A549 (cell line): ENCODE data around the gene RBL2. TPM values are rescaled to one million over a fixed set of nuclear protein-coding genes. Genes with fewer than 3 reads are reported as not detected.

Experiments
- ATAC-seq, 2 experiments: fragments of 200-7000 bp in 1 of 2; fragments of >200 bp in 1 of 2; cut with Nextera tagmentation in 1 of 2; cut with Tn5 transposase in 1 of 2; 3 replicates each; pipeline versions ENCODE4 v1.8.0 to v1.9.1; 2018 to 2020; ENCODE audit warnings: mild to moderate bottlenecking in 1 of 2, moderate library complexity in 1 of 2
- CTCF ChIA-PET: fragments of 300-600 bp; sonication (Branson Sonifier 250); formaldehyde crosslinking; extraction: SDS; loops from one replicate; lab custom pipeline; 2021; ENCODE audit warnings: antibody characterized with exemption, inconsistent platforms; lab: Yijun Ruan, JAX
- POLR2A ChIA-PET: fragments of 350-600 bp; formaldehyde crosslinking; extraction: SDS; loops from one replicate; lab custom pipeline; 2021; ENCODE audit warnings: antibody characterized with exemption, inconsistent platforms; lab: Yijun Ruan, JAX
- DNase-seq, 2 experiments: peaks; one replicate each; pipeline versions ENCODE4 v3.0.0 to v3.0.0-alpha.2; 2011 to 2016; ENCODE audit warnings: low read depth in 1 of 2, low spot score in 1 of 2
- FAIRE-seq: peaks from 2 replicates; lab custom pipeline; 2011; peaks lifted over from hg19 to GRCh38; lab: Jason Lieb, UNC
- H3K27ac ChIP-seq, 2 experiments: fragments of >200 bp; sonication (Bioruptor Twin); formaldehyde crosslinking; 3 replicates each; pipeline ENCODE4 v1.5.1; 2016 to 2017
- H3K4me1 ChIP-seq: fragments of >200 bp; sonication (Bioruptor Twin); formaldehyde crosslinking; 3 replicates; pipeline ENCODE4 v1.6.1; 2016
- H3K4me2 ChIP-seq: fragments of >200 bp; sonication (Bioruptor Twin); formaldehyde crosslinking; 3 replicates; pipeline ENCODE4 v1.6.1; 2016
- H3K4me3 ChIP-seq: fragments of >200 bp; sonication (Bioruptor Twin); formaldehyde crosslinking; 3 replicates; pipeline ENCODE4 v1.5.1; 2016
- H3K9me3 ChIP-seq: fragments of >200 bp; sonication (Bioruptor Twin); formaldehyde crosslinking; 3 replicates; pipeline ENCODE4 v1.6.1; 2016
- BHLHE40 ChIP-seq: IDR thresholded peaks from 2 replicates; pipeline ENCODE4 v1.6.1; 2012; ENCODE audit warnings: low read depth, low read length, inconsistent platforms
- CBX2 ChIP-seq: fragments of 200-600 bp; sonication (generic); IDR thresholded peaks from 2 replicates; pipeline ENCODE4 v1.6.1; 2016; ENCODE audit warnings: low read depth, mild to moderate bottlenecking, borderline replicate concordance
- CBX8 ChIP-seq: fragments of 200-600 bp; sonication (generic); IDR thresholded peaks from 2 replicates; pipeline ENCODE4 v1.6.1; 2016
- CEBPB ChIP-seq, 2 experiments: fragments of >200 bp in 1 of 2; sonication (Bioruptor Twin) in 1 of 2; formaldehyde crosslinking in 1 of 2; IDR thresholded peaks; 2 replicates each; pipeline ENCODE4 v1.6.1; 2012 to 2016
- CHD2 ChIP-seq: fragments of 150-350 bp; IDR thresholded peaks from 2 replicates; pipeline ENCODE4 v1.6.1; 2014; ENCODE audit warnings: low read length; ENCODE audit not compliant: partially characterized antibody
- CHD4 ChIP-seq: fragments of 200-600 bp; sonication (generic); IDR thresholded peaks from 2 replicates; pipeline ENCODE4 v1.6.1; 2016; ENCODE audit warnings: antibody characterized with exemption, mild to moderate bottlenecking, borderline replicate concordance
- EHMT2 ChIP-seq: fragments of 200-600 bp; sonication (generic); IDR thresholded peaks from 2 replicates; pipeline ENCODE4 v1.6.1; 2016; ENCODE audit warnings: antibody characterized with exemption, low read depth, mild to moderate bottlenecking, moderate library complexity
- EP300 ChIP-seq, 2 experiments: fragments of >200 bp; sonication (Bioruptor Twin); formaldehyde crosslinking; IDR thresholded peaks; 2 replicates in 1 of 2; 3 replicates in 1 of 2; pipeline ENCODE4 v1.6.1; 2016 to 2017
- FOXS1 ChIP-seq: fragments of 250-450 bp; sonication (Bioruptor Pico); IDR thresholded peaks from 2 replicates; pipeline ENCODE4 v1.5.0; 2020; ENCODE audit warnings: mild to moderate bottlenecking, moderate library complexity
- GATA3 ChIP-seq: IDR thresholded peaks from 2 replicates; pipeline ENCODE4 v1.6.1; 2012; ENCODE audit warnings: borderline replicate concordance
- HOXB5 ChIP-seq: fragments of 250-450 bp; sonication (Bioruptor Pico); IDR thresholded peaks from 2 replicates; pipeline ENCODE4 v1.5.0; 2020; ENCODE audit warnings: mild to moderate bottlenecking, moderate library complexity
- MAFK ChIP-seq: fragments of 450-650 bp; IDR thresholded peaks from 2 replicates; pipeline ENCODE4 v1.6.1; 2014; ENCODE audit not compliant: partially characterized antibody
- MAZ ChIP-seq: fragments of 150-350 bp; IDR thresholded peaks from 2 replicates; pipeline ENCODE4 v1.6.1; 2014; ENCODE audit warnings: antibody characterized with exemption, low read depth, low read length, borderline replicate concordance
- MYC ChIP-seq: IDR thresholded peaks from 2 replicates; pipeline ENCODE4 v1.6.1; 2012; ENCODE audit warnings: mild to moderate bottlenecking, inconsistent platforms, low read length, improper control_type of control experiment, borderline replicate concordance
- NFE2L2 ChIP-seq: fragments of 150-350 bp; conservative IDR thresholded peaks from 2 replicates; pipeline ENCODE4 v1.6.1; 2014; ENCODE audit warnings: low read length
- NPAS2 ChIP-seq: fragments of 250-450 bp; sonication (Bioruptor Pico); IDR thresholded peaks from 2 replicates; pipeline ENCODE4 v1.8.0; 2022; ENCODE audit warnings: mild to moderate bottlenecking, moderate library complexity, borderline replicate concordance
- NR3C1 ChIP-seq: fragments of >200 bp; sonication (Bioruptor Twin); formaldehyde crosslinking; IDR thresholded peaks from 3 replicates; pipeline ENCODE4 v1.6.1; 2017
- POLR2A ChIP-seq: IDR thresholded peaks from 2 replicates; pipeline ENCODE4 v1.6.1; 2012; ENCODE audit warnings: mild to moderate bottlenecking, low read length
- RAD21 ChIP-seq, 2 experiments: fragments of >200 bp in 1 of 2; sonication (Bioruptor Twin) in 1 of 2; formaldehyde crosslinking in 1 of 2; IDR thresholded peaks in 1 of 2; conservative IDR thresholded peaks in 1 of 2; 2 replicates in 1 of 2; 3 replicates in 1 of 2; pipeline ENCODE4 v1.6.1; 2012 to 2018; ENCODE audit warnings: inconsistent platforms in 1 of 2
- RARB ChIP-seq: fragments of 250-450 bp; sonication (Bioruptor Pico); IDR thresholded peaks from 2 replicates; pipeline ENCODE4 v1.8.0; 2021; ENCODE audit warnings: mild to moderate bottlenecking, moderate library complexity
- RCOR1 ChIP-seq: fragments of 150-350 bp; IDR thresholded peaks from 2 replicates; pipeline ENCODE4 v1.6.1; 2014; ENCODE audit warnings: antibody characterized with exemption, low read length, low read depth
- SMC3 ChIP-seq: fragments of >200 bp; sonication (Bioruptor Twin); formaldehyde crosslinking; IDR thresholded peaks from 3 replicates; pipeline ENCODE4 v1.6.1; 2018; ENCODE audit warnings: inconsistent platforms
- TFCP2L1 ChIP-seq: fragments of 250-450 bp; sonication (Bioruptor Pico); IDR thresholded peaks from 2 replicates; pipeline ENCODE4 v1.5.0; 2021; ENCODE audit warnings: mild to moderate bottlenecking
- ZFP36 ChIP-seq: fragments of 450-650 bp; IDR thresholded peaks from 2 replicates; pipeline ENCODE4 v1.6.1; 2014; ENCODE audit warnings: borderline replicate concordance; ENCODE audit not compliant: partially characterized antibody
- ZSCAN20 ChIP-seq: fragments of 250-450 bp; sonication (Bioruptor Pico); IDR thresholded peaks from 2 replicates; pipeline ENCODE4 v1.8.0; 2022; ENCODE audit warnings: mild to moderate bottlenecking, moderate library complexity
- WGBS: methylation state at CpG from one replicate; pipeline ENCODE4 v1.1.6; 2017; ENCODE audit errors: missing lambda C conversion rate; 5-methylcytosine and 5-hydroxymethylcytosine counted together
- polyA plus RNA-seq, 4 experiments: library from polyadenylated mRNA; depleted of rRNA in 3 of 4; stranded (reverse); fragments of >200 nt; fragmentation: RNase III in 1 of 4; extraction: RNeasy Plus Mini Kit Qiagen cat#74134 plus additional on column Dnase treatment in 1 of 4; gene quantifications; 2 replicates in 3 of 4; 3 replicates in 1 of 4; pipeline ENCODE4 v1.2.3, GENCODE V29; 2011 to 2017
- TF ChIP-seq, protein P1 (sequence below): IDR thresholded peaks from 2 replicates; pipeline ENCODE4 v1.6.1; 2012
- TF ChIP-seq, protein P2 (sequence below): fragments of >200 bp; sonication (Bioruptor Twin); formaldehyde crosslinking; IDR thresholded peaks from 3 replicates; pipeline ENCODE4 v1.6.1; 2016
- TF ChIP-seq, protein P3 (sequence below): fragments of 450-650 bp; IDR thresholded peaks from 2 replicates; pipeline ENCODE4 v1.6.1; 2014; ENCODE audit warnings: antibody characterized with exemption
- TF ChIP-seq, protein P4 (sequence below): IDR thresholded peaks from 2 replicates; pipeline ENCODE4 v1.6.1; 2012
- TF ChIP-seq, protein P5 (sequence below): fragments of >200 bp; sonication (Bioruptor Twin); formaldehyde crosslinking; IDR thresholded peaks from 3 replicates; pipeline ENCODE4 v1.5.1; 2016
- TF ChIP-seq, protein P6 (sequence below): fragments of >200 bp; sonication (Bioruptor Twin); formaldehyde crosslinking; IDR thresholded peaks from 2 replicates; pipeline ENCODE4 v1.6.1; 2016
- TF ChIP-seq, protein P7 (sequence below): fragments of 200-600 bp; sonication (generic); IDR thresholded peaks from 2 replicates; pipeline ENCODE4 v1.6.1; 2016; ENCODE audit warnings: antibody characterized with exemption, mild to moderate bottlenecking, moderate library complexity

The RBL2 gene
- polyA plus RNA-seq, 2 of the 4 experiments (the other 2 are of a cell fraction) = 17.2 to 45.0 TPM

DNA sequence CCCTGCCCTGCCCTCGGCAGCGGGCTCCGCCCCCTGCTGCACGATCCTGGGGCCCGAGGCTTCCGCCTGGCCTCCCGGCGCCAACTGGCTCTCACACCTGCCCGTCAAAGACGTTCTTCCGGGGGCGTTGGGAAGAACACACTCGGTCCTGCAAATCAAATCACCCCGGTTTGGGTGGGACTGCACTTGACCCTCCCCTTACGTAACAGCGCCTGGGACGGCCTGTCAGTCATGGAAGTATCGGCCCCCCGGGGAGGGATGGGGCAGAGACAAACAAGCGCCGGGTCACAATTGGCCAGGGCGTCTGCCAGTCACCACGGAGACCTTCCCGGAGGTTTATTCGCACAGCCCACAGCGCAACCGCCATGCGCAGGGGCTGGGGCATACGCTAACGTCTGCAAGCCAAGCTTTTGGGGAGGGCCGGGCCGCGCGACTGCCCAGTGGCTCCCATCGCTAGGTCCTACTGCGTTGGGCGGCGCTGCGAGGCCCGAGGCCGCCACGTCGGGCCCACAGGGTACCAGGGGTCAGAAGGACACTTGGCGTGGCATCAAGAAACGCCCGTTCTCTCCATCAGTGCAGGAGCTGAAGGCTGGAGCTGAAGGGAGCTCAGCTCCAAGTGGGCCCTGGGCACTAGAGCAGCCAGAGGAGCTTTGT is 69.1 kb downstream of the RBL2 start:
- FAIRE-seq (peak; percentile 83), ATAC-seq (peak; percentile 91 to 97), DNase-seq (peak; percentile 95 to 100)
- peak overlapping the region; percentile 91 for H3K4me2 ChIP-seq
- peaks cover 19% of the 10 kb centered on the region for H3K4me1 ChIP-seq
- H3K9me3 ChIP-seq = no peaks in the 10 kb centered on the region
- peak overlapping the region; percentile 93 to 96 for H3K27ac ChIP-seq
- under 1% methylated on average over 26 of the region's 46 CpGs for WGBS
- ChIA-PET CTCF (interaction anchor here (0.9 to 1.2 kb wide), 3 partner anchors 10 to 20 kb away, joined by 3 to 4 read pairs (median 3); no protein-coding TSS in a partner anchor), POLR2A (interaction anchor here (0.6 to 1.5 kb wide), 5 partner anchors 13 to 1427 kb away, joined by 3 read pairs; partner anchors contain the start of gene IRX5)
- peak overlapping the region; percentile 86 for H3K4me3 ChIP-seq
- TF ChIP-seq POLR2A = peak; percentile 93
- no peak for TF ChIP-seq MAFK
- TF ChIP-seq, protein P1, sequence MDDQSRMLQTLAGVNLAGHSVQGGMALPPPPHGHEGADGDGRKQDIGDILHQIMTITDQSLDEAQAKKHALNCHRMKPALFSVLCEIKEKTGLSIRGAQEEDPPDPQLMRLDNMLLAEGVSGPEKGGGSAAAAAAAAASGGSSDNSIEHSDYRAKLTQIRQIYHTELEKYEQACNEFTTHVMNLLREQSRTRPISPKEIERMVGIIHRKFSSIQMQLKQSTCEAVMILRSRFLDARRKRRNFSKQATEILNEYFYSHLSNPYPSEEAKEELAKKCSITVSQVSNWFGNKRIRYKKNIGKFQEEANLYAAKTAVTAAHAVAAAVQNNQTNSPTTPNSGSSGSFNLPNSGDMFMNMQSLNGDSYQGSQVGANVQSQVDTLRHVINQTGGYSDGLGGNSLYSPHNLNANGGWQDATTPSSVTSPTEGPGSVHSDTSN = peak; percentile 97
- peak; percentile 49; the same call in 1 of the 2 replicates for TF ChIP-seq MAZ
- TF ChIP-seq CEBPB (IDR thresholded peaks at IDR 0.05) = peak; percentile 24 to 88; a peak in 3 of 4 replicates
- TF ChIP-seq CHD2 = no peak
- TF ChIP-seq RAD21 (conservative IDR thresholded peaks at IDR 0.05 in 1 of 2, IDR thresholded peaks at IDR 0.05 in 1 of 2) = no peak
- no peak for TF ChIP-seq EHMT2
- TF ChIP-seq EP300 (IDR thresholded peaks at IDR 0.05) = no peak
- no peak for TF ChIP-seq NPAS2 (CRISPR knock-in tag)
- TF ChIP-seq MYC = no peak; the same call in 1 of the 2 replicates
- TF ChIP-seq HOXB5 (CRISPR knock-in tag) = no peak
- TF ChIP-seq NFE2L2 = no peak
- TF ChIP-seq, protein P2, sequence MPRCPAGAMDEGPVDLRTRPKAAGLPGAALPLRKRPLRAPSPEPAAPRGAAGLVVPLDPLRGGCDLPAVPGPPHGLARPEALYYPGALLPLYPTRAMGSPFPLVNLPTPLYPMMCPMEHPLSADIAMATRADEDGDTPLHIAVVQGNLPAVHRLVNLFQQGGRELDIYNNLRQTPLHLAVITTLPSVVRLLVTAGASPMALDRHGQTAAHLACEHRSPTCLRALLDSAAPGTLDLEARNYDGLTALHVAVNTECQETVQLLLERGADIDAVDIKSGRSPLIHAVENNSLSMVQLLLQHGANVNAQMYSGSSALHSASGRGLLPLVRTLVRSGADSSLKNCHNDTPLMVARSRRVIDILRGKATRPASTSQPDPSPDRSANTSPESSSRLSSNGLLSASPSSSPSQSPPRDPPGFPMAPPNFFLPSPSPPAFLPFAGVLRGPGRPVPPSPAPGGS = 0 out of 3 replicates have a peak, but pooled peaks have one; percentile 36
- TF ChIP-seq, protein P3, sequence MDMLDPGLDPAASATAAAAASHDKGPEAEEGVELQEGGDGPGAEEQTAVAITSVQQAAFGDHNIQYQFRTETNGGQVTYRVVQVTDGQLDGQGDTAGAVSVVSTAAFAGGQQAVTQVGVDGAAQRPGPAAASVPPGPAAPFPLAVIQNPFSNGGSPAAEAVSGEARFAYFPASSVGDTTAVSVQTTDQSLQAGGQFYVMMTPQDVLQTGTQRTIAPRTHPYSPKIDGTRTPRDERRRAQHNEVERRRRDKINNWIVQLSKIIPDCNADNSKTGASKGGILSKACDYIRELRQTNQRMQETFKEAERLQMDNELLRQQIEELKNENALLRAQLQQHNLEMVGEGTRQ = no peak
- TF ChIP-seq SMC3 = no peak
- TF ChIP-seq FOXS1 (CRISPR knock-in tag) = no peak
- TF ChIP-seq, protein P4, sequence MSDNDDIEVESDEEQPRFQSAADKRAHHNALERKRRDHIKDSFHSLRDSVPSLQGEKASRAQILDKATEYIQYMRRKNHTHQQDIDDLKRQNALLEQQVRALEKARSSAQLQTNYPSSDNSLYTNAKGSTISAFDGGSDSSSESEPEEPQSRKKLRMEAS = peak; percentile 82
- TF ChIP-seq NR3C1 = no peak
- no peak for TF ChIP-seq BHLHE40
- no peak for TF ChIP-seq CBX2
- no peak for TF ChIP-seq ZFP36
- TF ChIP-seq, protein P5, sequence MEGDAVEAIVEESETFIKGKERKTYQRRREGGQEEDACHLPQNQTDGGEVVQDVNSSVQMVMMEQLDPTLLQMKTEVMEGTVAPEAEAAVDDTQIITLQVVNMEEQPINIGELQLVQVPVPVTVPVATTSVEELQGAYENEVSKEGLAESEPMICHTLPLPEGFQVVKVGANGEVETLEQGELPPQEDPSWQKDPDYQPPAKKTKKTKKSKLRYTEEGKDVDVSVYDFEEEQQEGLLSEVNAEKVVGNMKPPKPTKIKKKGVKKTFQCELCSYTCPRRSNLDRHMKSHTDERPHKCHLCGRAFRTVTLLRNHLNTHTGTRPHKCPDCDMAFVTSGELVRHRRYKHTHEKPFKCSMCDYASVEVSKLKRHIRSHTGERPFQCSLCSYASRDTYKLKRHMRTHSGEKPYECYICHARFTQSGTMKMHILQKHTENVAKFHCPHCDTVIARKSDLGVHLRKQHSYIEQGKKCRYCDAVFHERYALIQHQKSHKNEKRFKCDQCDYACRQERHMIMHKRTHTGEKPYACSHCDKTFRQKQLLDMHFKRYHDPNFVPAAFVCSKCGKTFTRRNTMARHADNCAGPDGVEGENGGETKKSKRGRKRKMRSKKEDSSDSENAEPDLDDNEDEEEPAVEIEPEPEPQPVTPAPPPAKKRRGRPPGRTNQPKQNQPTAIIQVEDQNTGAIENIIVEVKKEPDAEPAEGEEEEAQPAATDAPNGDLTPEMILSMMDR = no peak
- TF ChIP-seq ZSCAN20 (CRISPR knock-in tag) = no peak
- no peak for TF ChIP-seq RCOR1
- TF ChIP-seq CHD4 = no peak
- TF ChIP-seq, protein P6, sequence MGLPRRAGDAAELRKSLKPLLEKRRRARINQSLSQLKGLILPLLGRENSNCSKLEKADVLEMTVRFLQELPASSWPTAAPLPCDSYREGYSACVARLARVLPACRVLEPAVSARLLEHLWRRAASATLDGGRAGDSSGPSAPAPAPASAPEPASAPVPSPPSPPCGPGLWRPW = no peak
- TF ChIP-seq TFCP2L1 (CRISPR knock-in tag) = no peak
- TF ChIP-seq RARB = no peak
- no peak for TF ChIP-seq CBX8
- TF ChIP-seq, protein P7, sequence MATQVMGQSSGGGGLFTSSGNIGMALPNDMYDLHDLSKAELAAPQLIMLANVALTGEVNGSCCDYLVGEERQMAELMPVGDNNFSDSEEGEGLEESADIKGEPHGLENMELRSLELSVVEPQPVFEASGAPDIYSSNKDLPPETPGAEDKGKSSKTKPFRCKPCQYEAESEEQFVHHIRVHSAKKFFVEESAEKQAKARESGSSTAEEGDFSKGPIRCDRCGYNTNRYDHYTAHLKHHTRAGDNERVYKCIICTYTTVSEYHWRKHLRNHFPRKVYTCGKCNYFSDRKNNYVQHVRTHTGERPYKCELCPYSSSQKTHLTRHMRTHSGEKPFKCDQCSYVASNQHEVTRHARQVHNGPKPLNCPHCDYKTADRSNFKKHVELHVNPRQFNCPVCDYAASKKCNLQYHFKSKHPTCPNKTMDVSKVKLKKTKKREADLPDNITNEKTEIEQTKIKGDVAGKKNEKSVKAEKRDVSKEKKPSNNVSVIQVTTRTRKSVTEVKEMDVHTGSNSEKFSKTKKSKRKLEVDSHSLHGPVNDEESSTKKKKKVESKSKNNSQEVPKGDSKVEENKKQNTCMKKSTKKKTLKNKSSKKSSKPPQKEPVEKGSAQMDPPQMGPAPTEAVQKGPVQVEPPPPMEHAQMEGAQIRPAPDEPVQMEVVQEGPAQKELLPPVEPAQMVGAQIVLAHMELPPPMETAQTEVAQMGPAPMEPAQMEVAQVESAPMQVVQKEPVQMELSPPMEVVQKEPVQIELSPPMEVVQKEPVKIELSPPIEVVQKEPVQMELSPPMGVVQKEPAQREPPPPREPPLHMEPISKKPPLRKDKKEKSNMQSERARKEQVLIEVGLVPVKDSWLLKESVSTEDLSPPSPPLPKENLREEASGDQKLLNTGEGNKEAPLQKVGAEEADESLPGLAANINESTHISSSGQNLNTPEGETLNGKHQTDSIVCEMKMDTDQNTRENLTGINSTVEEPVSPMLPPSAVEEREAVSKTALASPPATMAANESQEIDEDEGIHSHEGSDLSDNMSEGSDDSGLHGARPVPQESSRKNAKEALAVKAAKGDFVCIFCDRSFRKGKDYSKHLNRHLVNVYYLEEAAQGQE = no peak
- no peak for TF ChIP-seq GATA3
